Astrocyte (in vitro differentiated cells and primary cell): Measurements from ENCODE around the gene LYL1. TPM values are rescaled to one million over a fixed set of nuclear protein-coding genes. Genes with fewer than 3 reads are reported as not detected.
A peak's percentile ranks its signal among the peaks of the same experiment; 100 is the strongest.

Experiments used
- DNase-seq: peaks from one replicate; pipeline ENCODE4 v3.0.0-alpha.2; 2010; ENCODE audit warnings: low read depth
- FAIRE-seq: peaks from 2 replicates; lab custom pipeline; 2011; peaks lifted over from hg19 to GRCh38; lab: Jason Lieb, UNC
- H2AFZ ChIP-seq: 2 replicates; pipeline ENCODE4 v1.6.0; 2012; ENCODE audit warnings: low read depth, low read length, inconsistent platforms
- H3K27ac ChIP-seq: 2 replicates; pipeline ENCODE4 v1.5.1; 2011; ENCODE audit warnings: low read depth, low read length, inconsistent platforms
- H3K27me3 ChIP-seq: 2 replicates; pipeline ENCODE4 v1.6.0; 2011; ENCODE audit warnings: low read length, inconsistent platforms; ENCODE audit not compliant: insufficient read depth
- H3K36me3 ChIP-seq: 2 replicates; pipeline ENCODE4 v1.5.1; 2011; ENCODE audit warnings: low read length, inconsistent platforms; ENCODE audit not compliant: insufficient read depth
- H3K4me1 ChIP-seq: 2 replicates; pipeline ENCODE4 v1.5.1; 2011; ENCODE audit warnings: low read length, inconsistent platforms; ENCODE audit not compliant: insufficient read depth
- H3K4me2 ChIP-seq: 2 replicates; pipeline ENCODE4 v1.6.0; 2012; ENCODE audit warnings: low read length, inconsistent platforms
- H3K4me3 ChIP-seq: 2 replicates; pipeline ENCODE4 v1.5.1; 2011; ENCODE audit warnings: low read depth, mild to moderate bottlenecking, low read length, inconsistent platforms; ENCODE audit not compliant: insufficient read depth
- H3K79me2 ChIP-seq: 2 replicates; pipeline ENCODE4 v1.6.0; 2012; ENCODE audit warnings: mild to moderate bottlenecking, low read length, inconsistent platforms; ENCODE audit not compliant: insufficient read depth
- H3K9ac ChIP-seq: 2 replicates; pipeline ENCODE4 v1.6.0; 2012; ENCODE audit warnings: mild to moderate bottlenecking, low read length, inconsistent platforms
- H3K9me3 ChIP-seq: 2 replicates; pipeline ENCODE4 v1.5.1; 2012; ENCODE audit warnings: low read depth, mild to moderate bottlenecking, low read length, inconsistent platforms; ENCODE audit not compliant: insufficient read depth
- H4K20me1 ChIP-seq: 2 replicates; pipeline ENCODE4 v1.6.0; 2012; ENCODE audit warnings: low read length, inconsistent platforms; ENCODE audit not compliant: insufficient read depth
- H3K27ac Mint-ChIP-seq: one replicate; pipeline ENCODE4 v1.8.0; 2021; ENCODE audit warnings: mild to moderate bottlenecking, mixed read lengths; ENCODE audit not compliant: unreplicated experiment
- H3K27me3 Mint-ChIP-seq: one replicate; pipeline ENCODE4 v1.8.0; 2021; ENCODE audit warnings: low read depth, mixed read lengths; ENCODE audit not compliant: unreplicated experiment
- H3K36me3 Mint-ChIP-seq: one replicate; pipeline ENCODE4 v1.8.0; 2021; ENCODE audit warnings: low read depth, mixed read lengths; ENCODE audit not compliant: unreplicated experiment
- H3K4me1 Mint-ChIP-seq: one replicate; pipeline ENCODE4 v1.8.0; 2021; ENCODE audit warnings: low read depth, mixed read lengths; ENCODE audit not compliant: unreplicated experiment
- H3K4me3 Mint-ChIP-seq: one replicate; pipeline ENCODE4 v1.8.0; 2021; ENCODE audit warnings: mild to moderate bottlenecking, moderate library complexity, mixed read lengths; ENCODE audit not compliant: unreplicated experiment
- H3K9me3 Mint-ChIP-seq: one replicate; pipeline ENCODE4 v1.8.0; 2021; ENCODE audit warnings: mild to moderate bottlenecking, mixed read lengths; ENCODE audit not compliant: unreplicated experiment
- EZH2 ChIP-seq: IDR thresholded peaks from 2 replicates; pipeline ENCODE4 v1.6.1; 2012; ENCODE audit warnings: mild to moderate bottlenecking, low read length, inconsistent platforms; ENCODE audit not compliant: insufficient read depth
- total RNA-seq: library from RNA; stranded (reverse); gene quantifications from 2 replicates; pipeline ENCODE4 v1.2.1, GENCODE V29; 2021
- TF ChIP-seq, protein P1 (sequence below): IDR thresholded peaks from 2 replicates; pipeline ENCODE4 v1.5.1; 2011; ENCODE audit warnings: low read depth, mild to moderate bottlenecking, inconsistent platforms, low read length, moderate library complexity; ENCODE audit not compliant: insufficient read depth

The LYL1 gene
- total RNA-seq, 1 donor from 2014 or later = 0.27 TPM

DNA sequence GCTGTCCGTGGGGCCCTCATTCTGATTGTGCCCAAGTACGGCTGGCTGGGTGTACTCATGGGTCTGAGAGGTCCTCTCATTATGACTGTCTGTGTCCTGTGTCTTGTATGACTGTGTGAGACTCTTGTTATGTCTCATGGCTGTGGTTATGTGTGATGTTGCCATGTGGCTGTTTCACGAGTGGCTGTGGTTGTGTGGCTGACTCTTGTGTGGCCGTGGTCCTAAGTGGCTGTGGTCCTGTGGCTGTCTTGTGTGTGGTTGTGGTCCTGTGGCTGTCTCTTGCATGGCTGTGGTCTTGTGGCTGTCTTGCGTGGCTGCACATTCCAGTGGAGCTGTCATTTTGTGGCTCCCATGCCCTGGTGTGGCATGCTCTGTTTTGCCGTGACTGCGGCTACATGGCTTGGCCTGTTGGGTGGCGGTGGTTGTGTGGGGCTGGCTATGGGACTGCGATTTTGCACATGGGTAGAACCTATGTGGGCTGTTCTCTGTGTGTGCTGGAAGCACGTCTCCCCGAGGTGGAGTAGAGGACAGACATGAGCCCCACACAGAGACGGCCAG lies 2.5 kb downstream of the LYL1 start:
- Mint-ChIP-seq H3K27me3 (peaks cover 28% of the 10 kb centered on the region), H3K9me3 (peaks cover 10% of the 10 kb centered on the region), H3K27ac (peak overlapping the region; percentile 47), H3K36me3 (peaks cover 7% of the 10 kb centered on the region), H3K4me3 (no peak overlapping the region), H3K4me1 (peaks cover 3% of the 10 kb centered on the region)
- Histone ChIP-seq H4K20me1 (peaks cover 6% of the 10 kb centered on the region), H3K4me2 (no peak overlapping the region), H2AFZ (no peak overlapping the region), H3K4me3 (no peak overlapping the region), H3K9me3 (no peaks in the 10 kb centered on the region), H3K36me3 (no peaks in the 10 kb centered on the region), H3K4me1 (peaks cover 5% of the 10 kb centered on the region), H3K27ac (no peak overlapping the region), H3K27me3 (no peaks in the 10 kb centered on the region), H3K79me2 (no peaks in the 10 kb centered on the region), H3K9ac (no peak overlapping the region)
- no peak for DNase-seq
- TF ChIP-seq, protein P1, sequence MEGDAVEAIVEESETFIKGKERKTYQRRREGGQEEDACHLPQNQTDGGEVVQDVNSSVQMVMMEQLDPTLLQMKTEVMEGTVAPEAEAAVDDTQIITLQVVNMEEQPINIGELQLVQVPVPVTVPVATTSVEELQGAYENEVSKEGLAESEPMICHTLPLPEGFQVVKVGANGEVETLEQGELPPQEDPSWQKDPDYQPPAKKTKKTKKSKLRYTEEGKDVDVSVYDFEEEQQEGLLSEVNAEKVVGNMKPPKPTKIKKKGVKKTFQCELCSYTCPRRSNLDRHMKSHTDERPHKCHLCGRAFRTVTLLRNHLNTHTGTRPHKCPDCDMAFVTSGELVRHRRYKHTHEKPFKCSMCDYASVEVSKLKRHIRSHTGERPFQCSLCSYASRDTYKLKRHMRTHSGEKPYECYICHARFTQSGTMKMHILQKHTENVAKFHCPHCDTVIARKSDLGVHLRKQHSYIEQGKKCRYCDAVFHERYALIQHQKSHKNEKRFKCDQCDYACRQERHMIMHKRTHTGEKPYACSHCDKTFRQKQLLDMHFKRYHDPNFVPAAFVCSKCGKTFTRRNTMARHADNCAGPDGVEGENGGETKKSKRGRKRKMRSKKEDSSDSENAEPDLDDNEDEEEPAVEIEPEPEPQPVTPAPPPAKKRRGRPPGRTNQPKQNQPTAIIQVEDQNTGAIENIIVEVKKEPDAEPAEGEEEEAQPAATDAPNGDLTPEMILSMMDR = no peak
- no peak for TF ChIP-seq EZH2
- no peak for FAIRE-seq

DNA sequence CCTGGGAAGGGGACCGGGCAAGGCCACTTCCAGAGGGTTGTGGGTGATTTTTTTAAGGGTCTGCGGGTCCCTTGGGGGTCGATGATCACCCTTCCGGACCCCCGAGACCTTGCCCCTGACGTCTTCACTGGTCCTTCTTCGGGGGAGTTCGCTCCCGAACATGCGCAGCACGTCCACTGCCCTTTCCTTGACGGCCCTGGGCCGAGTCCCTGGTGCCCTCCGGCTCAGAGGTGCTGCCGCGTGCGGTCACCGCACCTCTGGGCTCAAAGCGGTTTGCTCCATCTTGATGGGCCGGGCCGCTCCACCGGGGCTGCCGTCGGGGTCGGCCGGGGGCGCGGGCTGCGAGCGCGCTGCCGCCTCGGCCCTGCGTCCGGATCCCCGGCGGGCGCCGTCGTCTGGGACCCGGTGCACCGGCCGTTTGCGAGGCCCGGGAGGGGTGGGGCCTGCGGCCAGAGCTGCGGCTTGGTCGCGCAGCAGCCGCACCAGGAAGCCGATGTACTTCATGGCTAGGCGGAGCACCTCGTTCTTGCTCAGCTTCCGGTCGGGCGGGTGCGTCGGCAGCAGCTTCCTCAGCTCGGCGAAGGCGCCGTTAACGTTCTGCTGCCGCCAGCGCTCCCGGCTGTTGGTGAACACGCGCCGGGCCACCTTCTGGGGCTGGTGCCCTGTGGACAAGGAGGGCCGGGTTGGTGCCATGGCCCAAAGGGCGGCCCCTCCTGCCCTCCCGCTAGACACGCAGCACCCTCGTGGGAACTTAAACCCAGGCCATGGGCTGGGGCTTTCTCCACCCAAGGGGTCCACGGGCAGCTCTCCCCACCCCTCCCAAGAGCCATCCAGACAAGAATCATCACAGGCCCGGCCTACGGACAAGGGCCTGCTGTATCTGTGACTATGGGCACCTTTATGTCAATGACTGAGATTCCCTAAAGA lies 3.3 kb downstream of the LYL1 start:
- peaks cover 5% of the 10 kb centered on the region for H3K36me3 Mint-ChIP-seq
- H3K4me2 ChIP-seq = peak overlapping the region; percentile 8
- H3K79me2 ChIP-seq = no peaks in the 10 kb centered on the region

More for the DNA sequence above, 3.3 kb downstream of the LYL1 start:
- FAIRE-seq (no peak), DNase-seq (no peak)
- H2AFZ ChIP-seq = no peak overlapping the region
- H3K9me3 ChIP-seq = no peaks in the 10 kb centered on the region
- Mint-ChIP-seq H3K9me3 (peaks cover 10% of the 10 kb centered on the region), H3K4me3 (no peak overlapping the region), H3K27ac (peak overlapping the region; percentile 47), H3K4me1 (peaks cover 5% of the 10 kb centered on the region), H3K27me3 (peaks cover 34% of the 10 kb centered on the region)
- peaks cover 6% of the 10 kb centered on the region for H4K20me1 ChIP-seq
- TF ChIP-seq, protein P1 = no peak
- no peak for TF ChIP-seq EZH2
- H3K27me3 ChIP-seq = no peaks in the 10 kb centered on the region
- H3K4me3 ChIP-seq = no peak overlapping the region
- no peaks in the 10 kb centered on the region for H3K36me3 ChIP-seq
- H3K27ac ChIP-seq = no peak overlapping the region
- no peak overlapping the region for H3K9ac ChIP-seq
- H3K4me1 ChIP-seq = peaks cover 6% of the 10 kb centered on the region
